DMS114 treated with DMSO at 0.1 percent for 48 hours (cell line): Measurements from ENCODE around the gene ARID3B.
"Not testable (repeated sequence)": the region's sequence is repeated elsewhere in the genome, so short reads cannot be mapped to it uniquely, and the experiment has no call there.

Experiments used
- DNase-seq: peaks from one replicate; lab custom pipeline; 2025; ENCODE audit not compliant: unreplicated experiment; lab: John Stamatoyannopoulos, UW

Gene ARID3B

DNA sequence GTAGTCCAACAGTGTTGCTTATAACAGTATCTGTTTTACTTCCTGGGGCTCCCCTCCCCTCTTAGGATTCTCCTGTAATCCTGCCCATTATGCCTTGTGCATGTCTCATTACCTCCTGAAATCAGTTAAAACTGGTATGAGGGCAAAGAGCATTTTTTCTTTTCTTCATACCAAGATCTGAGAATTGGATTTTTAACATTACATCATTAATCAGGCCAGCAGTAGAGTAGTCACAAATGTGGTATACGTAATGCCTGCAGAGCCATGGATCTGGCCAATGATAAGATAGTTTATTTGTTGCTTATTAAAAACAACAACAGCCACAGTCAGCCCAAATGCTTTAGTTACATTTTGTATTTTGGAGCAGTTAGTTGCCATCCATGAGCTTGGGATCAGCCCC, 23.2 kb downstream of the ARID3B start:
- DNase-seq: no peak

DNA sequence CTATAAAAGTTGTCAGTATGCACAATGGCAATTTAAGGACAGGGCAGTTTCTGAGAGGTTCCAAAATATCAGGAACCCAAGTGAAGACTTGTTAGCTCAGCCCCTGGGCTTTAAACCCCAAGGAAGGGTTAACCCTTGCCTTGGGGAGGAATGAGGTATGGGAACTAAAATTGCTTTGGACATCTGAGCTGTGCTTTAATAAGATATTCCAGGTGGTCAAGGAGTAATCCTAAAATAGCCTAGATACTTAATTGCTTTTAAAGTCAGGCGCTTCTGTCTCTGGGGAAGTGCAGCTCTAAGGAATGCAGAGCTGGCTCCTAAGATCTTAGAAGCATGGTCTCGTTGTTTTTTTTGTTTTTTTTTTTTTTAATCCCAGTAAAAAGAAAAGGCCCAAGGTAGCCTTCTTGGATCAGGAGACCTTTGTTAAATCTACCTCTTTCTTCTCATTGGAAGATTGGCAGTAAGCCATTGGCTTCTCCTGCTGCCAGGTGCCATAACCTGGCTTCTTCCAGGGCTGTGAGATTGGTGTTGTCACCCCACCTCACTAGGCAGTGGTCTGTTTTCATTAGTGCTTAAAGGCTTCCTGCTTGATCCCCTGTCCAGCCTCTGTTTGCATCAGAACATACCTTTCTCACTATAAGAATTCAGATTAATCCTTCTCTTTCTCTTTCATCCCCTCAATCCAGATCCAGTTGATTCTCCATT, 24.5 kb downstream of the ARID3B start:
- no peak for DNase-seq

DNA sequence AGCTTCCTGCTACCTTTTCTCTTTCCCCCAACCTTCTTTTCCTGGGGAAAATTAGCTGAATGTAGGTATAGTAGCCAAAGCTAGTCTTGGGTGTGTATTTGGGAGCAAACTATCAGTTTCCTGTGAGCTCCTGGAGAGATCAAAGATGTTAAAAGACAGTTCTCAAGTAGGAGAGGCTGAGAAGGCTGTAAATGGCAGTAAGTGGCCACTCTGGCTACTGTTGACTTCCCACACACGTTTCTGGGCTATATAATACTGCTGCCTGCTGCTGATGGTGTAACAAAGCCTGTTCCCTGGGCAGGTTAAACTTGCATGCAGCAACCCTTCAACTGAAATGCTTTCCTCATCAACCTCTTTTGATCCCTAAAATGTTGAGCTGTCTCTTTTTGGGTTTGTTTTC, 27.6 kb downstream of the ARID3B start:
- no peak for DNase-seq

DNA sequence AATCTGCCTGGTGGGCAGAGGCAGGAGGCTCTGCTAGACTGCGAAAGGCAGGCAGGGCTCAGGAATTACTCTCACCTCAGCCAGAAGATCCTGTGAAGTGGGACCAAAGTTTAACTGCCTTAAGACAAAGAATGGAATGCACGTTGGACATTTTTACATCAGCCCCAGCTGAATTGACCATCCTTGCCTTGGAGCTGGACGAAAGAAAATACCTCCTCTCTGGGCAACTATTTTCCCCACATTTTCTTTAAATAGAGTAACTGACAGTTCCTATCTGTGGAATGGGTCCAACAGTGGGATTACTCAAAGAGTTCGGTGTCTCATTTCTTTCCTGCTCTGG, 28.7 kb downstream of the ARID3B start:
- no peak for DNase-seq

DNA sequence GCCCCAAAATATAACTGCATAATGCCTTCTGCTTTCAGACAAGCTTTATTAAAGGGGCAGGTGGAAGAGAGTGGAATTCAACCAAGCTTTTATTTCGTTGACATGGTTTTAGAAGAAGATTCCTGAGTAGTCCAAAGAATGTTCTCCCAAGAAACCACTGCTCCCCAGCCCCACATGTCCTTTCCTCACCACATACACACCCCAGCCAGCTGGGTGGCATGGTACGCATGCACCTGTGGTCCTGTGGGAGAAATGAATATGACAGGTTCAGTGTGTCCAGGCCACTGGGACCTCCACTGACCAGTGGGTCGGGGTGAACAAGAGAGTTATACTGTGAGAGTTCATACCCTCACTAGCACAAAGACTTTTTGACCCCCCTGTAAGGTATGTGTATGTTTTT, 30.2 kb downstream of the ARID3B start:
- DNase-seq: no peak

DNA sequence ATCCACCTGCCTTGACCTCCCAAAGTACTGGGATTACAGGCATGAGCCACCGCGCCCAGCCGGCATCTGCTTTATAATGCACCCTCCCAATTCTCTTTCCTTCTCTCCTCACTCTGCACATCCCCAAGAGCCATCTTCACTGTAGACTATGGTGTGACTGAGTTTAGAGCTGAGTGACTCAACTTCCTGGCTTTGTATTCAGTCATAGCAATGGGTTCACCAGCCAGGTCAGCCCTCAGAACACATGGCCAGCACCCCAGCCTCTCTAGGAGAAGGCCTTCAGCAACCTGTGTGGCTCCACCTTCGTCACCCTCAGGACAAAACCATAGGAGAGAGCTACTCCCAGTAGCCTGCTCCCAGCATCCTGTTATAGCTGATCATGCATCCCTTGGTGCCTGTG, 33.0 kb downstream of the ARID3B start:
- DNase-seq: no peak

DNA sequence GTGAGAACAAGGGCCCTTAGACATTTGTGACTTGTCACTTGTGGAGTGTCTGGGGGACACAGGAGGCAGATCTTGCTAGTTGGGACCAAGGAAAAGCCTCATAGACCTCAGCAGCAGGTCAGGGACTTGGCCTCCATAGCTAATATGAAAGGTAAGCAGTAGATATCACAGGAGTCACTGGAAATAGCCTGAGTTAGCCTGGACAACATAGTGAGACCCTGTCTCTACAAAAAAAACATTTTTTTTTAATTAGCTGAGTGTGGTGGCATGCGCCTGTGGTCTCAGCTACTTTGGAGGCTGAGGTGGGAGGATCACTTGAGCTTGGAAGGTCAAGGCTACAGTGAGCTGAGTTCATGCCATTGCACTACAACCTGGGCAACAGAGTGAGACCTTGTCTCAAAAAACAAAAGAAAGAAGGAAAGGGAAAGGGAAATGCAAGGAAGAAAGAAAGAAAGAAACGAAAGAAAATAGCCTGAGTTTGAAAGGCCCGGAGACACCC, 37.5 kb downstream of the ARID3B start:
- DNase-seq: no peak

DNA sequence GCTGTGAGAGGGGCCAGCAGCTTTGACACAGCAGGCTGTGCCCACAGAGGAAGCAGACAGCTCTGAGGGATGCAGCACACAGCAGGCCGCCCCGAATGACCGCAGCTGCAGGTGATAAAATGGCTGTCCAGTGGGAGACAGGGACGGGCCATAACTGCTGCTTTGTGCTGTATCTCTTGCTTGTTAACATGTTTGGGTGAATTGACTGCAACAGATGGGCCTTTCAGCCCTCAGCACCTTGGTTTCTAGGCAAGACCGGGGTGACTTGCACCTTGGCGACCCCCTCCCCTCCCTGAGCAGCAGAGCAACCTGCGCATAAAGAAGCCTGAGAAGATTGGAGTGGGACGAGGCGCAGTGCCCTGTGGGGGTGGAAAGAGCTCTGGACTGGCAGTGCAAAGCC, 38.0 kb downstream of the ARID3B start:
- DNase-seq: no peak

DNA sequence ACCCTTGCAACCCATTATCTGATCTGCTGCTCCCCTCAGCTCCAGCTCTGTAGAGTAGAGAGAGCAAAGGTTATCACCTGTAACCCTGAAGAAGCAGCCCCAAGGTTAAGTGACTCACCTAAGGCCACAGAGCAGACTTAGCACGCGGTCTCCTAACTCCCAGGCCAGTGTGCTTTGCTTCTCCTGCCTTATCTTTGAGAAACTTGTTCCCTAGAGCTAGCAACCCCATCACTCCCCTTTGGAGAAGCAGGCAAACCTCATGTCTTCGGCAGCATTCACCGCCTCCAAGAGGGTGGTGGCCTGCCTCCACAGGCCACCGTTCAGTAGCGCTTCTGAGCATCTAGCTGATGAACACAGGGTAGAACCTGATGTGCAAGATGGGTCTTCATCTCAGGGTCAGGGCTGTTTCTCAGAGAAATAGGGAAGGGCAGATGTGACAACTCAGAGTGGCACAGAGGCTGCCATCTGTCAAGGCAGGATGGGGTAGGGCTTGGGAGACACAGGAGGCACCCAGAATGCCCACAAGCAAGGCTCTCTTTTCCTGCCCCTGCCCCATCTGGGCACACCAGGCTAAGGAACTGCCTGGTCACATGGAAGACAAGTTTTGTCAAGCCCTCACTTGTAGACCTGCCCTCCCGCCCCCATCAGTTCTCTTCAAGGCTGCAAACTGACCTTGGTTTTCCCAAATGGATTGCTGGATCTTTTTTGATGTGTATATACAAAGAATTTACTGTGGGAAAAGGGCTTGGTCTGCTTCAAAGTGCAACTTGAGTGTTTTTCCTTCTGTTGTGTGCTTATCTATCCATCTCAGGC, 39.7 kb downstream of the ARID3B start:
- no peak for DNase-seq

DNA sequence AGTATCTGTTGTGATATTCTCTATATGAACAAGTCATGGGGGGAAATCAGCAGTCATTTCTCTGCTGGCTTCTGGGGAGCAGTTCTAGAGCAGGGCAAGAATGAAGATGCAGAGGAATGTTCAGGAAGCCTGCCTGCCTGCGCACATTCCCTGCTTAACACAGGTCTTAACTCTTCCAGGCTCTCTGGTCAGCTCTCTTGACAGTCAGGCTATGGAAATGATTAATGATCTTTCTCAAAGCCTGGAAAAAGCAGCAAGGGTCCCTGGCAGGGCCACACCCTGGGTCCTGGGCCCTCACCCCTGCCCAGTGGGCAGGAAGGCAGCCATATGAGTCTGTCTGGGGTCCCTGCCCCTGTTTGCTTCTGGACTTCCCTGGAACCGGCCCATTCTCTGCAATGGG, 43.2 kb downstream of the ARID3B start:
- no peak for DNase-seq

DNA sequence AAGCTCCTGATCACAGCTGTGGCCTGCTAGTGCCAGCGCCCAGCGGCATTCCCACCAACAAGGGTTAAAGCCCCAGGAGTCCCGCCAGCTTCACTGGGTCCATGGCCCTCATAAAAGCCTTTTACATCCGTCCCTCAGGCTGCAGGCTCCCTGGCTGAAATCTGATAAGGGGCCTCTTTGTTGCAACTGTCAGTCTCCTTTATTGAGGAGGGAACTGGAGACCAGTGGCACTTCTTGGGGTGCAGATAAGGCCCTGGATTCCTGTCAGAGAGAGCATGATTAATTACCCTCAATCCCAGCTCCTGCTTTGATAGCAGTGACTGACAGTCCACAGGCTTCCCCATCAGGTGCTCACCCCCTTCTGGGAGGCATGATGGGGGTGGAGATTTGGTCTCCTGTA, 43.8 kb downstream of the ARID3B start:
- no peak for DNase-seq

DNA sequence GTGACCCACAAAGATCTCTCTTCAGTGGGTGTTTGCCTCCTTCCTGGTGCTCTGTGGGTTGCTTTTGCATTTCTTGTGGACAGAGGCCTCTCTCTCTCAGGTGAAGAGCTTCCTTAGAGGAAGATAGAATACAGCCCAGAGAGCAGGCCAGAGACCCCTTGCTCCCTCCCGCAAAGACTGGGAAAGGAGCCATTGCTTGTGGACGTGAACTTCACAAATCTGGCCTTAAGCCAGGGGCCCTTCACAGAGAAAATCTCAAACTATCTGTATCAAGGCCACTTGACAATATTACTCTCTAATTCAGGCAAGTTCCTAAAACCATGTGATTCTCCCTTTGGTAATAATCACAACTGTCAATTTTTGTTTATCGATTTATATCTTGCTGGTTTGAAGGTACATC, 44.2 kb downstream of the ARID3B start:
- no peak for DNase-seq

DNA sequence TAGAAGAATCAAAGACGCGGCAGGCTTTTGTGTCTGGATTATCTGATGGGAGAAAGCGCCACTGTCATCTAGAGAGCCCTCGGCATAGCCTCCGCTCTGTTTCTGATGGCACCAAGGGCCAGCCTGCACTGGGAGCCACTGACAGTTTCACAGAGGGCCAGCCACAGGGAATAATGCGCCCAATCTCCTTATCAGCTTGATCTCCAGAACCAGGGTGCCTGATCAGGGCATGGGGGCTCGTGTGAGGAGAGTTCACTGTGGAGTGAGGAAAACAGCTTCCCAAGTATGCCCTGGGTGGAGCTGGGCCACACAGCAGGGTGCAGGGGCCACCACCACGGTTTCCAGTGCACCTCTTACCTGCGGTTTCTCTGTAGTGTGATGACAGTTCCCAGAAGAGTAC, 44.8 kb downstream of the ARID3B start:
- DNase-seq: no peak

DNA sequence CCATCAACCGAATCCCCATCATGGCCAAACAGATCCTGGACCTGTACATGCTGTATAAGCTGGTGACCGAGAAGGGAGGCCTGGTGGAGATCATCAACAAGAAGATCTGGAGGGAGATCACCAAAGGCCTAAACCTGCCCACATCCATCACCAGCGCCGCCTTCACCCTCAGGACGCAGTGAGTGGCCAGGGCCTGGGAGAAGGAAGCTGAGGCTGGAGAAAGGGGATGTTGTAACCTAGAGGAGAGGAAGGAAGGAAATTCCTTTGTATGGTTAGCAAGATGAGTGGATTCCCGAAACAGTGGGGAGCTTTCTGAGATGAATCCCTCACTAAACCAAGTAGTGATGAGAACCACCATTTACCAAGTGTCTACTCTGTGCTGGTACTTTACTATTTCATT, 48.8 kb downstream of the ARID3B start:
- no peak for DNase-seq

DNA sequence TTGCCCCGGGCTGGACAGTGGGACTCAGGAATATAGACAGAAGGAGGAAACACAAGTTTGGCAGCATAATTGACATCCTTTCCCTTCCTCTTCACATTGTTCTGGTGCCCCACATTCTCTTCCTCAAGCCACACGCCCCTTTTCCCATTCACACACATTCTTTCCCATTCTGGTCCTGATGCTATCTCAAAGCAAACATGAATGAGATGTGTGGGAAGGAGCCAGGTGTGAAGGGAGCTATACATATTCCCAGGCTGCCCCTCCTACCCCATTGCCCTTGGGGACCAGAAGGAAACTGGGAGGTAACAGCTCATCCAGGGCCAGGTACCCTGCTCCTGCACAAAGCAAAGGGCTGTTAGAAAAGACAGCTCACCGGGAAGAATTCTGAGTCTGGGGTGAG, 51.2 kb downstream of the ARID3B start:
- DNase-seq: no peak

DNA sequence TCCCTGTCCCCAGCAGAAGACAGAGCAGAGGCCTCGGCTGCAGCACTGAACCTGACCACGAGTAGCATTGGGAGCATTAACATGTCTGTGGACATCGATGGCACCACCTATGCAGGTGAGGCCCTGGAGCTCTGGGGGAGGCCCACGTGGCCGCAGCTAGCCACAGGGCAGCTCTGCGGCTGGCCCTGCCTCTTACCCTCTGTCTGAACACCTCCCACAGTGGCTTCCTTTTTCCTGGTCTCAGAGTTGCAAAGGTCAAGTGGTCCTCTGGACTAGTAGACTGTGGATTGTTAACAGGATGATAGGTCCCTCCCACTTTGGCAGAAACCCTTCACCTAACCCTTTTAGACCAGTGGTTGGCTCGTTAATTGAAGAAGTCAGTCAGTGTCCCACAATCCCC, 52.1 kb downstream of the ARID3B start:
- DNase-seq: no peak

DNA sequence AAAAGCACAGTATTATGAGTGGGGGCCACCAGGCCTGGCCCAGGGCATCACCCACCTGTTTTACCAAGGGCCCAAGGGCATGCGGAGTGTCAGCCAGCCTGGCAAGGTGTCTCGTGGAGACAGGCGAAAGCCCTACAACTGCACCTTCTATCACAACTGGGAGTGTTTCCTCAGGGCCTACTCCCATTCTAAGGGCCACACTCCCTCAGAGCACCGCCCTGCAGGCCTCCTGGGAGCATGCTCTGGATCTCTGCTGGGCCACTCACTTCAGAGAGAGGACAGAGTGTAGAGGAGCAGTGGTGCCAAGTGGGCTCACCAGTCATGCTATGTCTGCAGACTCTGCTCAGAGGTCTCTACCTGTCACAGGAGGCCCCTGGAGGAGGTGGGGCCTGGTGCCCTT, 53.4 kb downstream of the ARID3B start:
- no peak for DNase-seq

DNA sequence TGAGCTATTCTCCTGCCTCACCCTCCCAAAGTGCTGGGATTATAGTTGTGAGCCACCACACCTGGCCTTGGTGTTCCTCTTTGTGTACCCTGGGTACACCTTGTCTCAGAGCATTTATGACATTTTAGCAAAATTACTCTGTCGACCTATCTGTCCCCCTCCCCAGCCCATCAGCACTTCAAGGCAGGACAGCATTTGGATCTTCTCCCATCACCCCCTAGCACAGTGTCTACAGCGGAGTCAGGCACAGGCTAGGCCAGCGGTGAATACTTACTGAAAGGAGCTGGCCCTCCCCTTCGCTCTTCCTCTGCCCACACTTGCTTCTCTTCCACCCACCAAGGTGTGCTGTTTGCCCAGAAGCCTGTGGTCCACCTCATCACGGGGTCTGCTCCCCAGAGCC, 54.3 kb downstream of the ARID3B start:
- no peak for DNase-seq

DNA sequence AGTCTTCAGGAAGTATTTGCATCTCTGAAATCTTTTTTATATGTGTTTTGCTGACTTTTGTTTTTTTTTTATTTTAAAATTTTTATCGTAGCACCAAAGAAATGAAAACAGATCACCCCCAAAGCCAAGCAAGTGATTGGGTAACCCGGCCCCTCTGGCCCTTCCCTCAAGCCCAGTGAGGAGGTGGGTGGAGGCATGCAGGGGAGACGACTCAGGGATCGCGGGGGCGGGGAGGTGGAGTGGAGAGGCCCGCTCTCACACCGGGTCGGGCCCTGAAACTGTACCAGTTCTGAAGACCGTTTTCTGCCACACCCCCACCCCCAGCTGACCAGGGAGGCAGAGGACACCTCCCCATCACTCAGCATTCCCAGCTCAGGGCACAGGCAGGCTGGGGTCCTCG, 55.7 kb downstream of the ARID3B start:
- not testable (repeated sequence) for DNase-seq

DNA sequence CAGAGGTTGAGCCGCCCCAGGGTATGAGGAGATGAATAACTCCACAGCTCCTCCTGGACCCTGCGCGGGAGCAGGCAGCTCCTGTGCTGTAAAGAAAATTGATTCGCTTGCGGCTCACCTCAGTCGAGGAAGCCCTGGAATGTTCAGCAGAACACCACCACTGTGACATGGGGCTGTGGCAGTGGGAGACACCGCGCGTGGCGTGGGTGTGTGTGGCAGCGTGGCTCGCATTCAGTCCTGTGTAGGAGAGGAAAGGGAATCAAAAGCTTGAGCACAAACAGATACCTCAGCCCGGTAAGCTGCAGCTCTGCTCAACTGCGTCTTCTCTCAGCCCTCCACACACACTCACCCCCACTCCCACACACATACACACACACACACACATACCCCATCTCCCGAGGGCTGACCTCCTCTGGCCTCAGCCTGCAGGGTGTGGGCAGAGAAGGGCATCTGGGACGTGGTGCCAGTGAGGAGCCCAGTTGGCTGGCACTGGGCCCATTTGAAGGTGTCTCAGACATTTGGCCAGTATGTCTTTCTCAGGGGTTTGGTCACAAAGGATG, 56.2 kb downstream of the ARID3B start:
- DNase-seq: not testable (repeated sequence)

DNA sequence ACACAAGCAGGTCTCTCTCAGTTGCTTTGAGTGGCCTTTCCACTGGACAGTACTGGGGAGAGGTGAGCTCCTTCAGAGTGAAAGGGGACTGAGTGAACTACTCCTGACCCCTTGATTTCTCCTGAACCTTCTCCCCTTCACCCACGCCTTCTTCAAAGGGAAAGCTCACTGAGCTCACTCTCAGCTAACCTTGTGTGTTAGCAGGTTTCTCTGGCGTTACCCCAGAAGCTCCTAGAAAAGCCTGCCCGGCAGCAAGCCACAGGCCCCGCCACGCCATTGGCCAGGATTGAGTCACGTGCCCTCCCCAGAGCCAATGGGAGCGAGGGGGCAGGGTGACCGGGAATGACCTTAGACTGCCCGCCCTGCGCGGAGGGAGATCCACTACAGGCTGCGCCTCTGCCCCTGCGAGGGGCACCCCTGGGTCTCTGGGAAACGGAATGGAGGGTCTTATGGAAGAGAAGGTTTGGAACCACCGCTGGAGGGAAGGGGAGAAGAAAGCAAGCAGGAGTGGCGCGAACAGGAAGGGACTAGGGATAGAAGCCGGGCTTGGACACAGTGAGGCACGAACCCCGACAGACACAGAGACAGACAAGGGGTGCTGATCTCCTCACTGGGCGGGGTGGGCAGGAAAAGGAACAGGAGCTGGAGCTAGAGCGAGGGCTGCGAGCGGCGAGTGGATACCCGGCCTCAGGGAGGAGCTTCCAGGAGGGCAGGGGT, 57.3 kb downstream of the ARID3B start:
- no peak for DNase-seq

DNA sequence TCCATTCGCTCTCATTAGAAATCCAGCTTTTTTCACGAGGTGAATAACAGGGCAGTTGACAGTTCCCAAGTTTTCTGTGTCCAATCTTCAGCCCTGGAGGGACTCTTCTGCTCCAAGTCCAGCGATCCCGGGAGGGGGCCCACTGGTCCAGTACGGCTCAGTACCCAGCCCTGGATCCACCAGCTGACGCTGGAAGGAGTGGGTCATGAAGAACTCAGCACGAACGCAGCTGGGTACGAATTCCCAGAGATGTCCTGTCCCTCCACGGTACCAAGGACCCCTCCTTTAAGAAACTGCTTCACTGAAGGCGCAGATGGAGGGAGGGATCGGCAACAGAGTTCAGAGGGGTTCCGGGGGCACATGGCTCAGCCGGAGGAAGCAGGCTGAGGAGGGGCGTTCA, 58.1 kb downstream of the ARID3B start:
- DNase-seq: no peak
